Measurements from ENCODE around the gene MIGA2.
"Not testable (repeated sequence)": the region's sequence is repeated elsewhere in the genome, so short reads cannot be mapped to it uniquely, and the experiment has no call there.

The MIGA2 gene

DNA sequence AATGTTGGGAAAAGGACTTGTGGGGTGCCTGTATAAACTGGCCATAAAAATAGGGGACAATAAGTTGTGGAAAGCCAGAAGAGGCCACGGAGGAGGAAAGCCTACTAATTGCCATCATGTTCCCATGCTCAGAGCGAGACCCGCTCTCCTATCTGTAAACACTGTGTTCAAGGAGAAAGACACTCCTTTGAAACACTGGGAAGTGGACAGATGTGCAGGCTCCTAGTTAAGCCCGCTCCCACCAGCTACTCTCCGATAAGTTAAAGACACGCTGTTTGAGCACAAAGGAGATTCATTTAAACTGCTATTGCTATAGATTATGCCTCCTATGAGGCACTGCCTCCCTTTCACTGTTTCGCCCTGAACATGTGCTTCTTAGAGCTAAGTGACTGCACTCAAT is 64.9 kb downstream of the MIGA2 start:
- no peak for DNase-seq (ENCODE audit: low spot score)

DNA sequence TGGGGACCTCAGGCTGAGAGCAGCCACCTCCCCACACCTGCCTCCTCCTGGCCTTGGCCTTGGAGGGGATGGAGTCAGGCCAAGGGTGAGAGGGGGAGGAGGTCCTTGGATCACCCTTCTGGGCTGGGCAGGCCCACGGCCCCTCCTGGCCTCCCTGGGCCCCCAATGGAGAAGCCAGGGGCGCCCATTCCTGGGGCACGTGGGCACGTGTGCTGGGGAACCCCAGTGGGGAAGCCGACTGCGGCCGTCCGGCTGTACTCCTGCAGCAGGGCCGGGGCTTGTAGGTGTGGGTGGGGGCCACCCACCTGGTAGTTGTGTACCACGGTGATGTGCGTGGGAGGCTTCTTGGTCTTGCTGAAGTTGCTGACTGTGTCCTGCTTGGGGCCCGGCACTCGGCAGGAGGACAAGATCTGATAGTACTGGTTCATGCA is 65.7 kb downstream of the MIGA2 start:
- DNase-seq (ENCODE audit: low spot score) = no peak

DNA sequence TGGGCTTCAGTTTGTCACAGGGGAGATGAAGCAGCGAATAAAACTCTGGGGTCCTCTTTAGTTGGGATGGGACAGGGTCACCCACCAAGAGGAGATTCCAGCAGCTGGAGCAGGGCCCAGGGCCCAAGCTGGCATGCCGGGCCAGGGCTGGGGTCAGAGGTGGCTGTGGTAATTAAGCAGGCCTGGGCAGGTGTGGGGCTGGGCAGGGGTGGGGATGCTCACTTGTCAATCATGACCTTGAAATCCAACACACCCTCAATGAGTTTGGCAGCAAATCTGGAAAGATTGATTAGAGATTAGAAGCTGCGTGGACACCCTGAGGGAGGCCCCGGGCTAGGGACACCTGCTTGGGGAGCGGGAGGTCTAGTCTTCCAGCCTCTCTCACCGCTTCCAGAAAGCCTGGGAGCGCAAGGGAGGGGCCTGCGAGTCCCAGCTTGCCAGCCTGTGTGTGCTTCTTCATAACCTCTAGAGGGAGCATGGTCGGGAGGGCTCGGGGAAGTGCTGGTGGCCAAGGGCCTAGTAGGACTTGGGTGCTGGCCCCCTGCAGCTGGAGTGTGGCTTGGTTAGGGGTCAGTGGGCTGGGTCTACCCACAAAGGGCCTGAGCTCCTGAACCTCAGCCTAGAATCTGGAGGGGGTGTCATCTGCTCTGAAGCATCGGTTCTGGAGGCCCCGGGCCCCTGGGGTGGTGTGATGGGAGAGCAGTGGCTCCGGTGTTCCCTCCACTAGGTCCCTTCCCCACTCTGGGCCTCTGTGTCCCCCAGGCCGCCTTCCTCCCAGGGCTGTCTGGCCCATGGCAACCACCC is 66.6 kb downstream of the MIGA2 start:
- DNase-seq (ENCODE audit: low spot score) = no peak

DNA sequence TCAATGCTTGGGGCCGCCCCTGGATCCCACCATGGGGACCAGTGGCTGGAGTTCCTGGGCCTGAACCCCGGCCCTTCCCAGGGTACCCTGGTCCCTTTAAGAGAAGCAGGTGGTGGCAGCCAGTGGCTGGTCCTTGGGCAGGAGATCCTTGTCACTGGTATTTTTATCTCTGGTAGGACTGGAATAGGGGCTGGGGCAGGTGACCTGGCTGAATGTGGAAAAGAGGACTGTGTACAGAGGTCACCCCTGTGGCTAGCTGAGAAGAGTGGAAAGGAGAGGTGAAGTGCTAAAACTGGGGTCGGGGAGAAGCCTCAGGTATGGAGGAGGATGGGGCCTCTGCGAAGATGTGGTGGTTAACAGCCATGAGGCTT is 67.2 kb downstream of the MIGA2 start:
- no peak for DNase-seq (ENCODE audit: low spot score)

DNA sequence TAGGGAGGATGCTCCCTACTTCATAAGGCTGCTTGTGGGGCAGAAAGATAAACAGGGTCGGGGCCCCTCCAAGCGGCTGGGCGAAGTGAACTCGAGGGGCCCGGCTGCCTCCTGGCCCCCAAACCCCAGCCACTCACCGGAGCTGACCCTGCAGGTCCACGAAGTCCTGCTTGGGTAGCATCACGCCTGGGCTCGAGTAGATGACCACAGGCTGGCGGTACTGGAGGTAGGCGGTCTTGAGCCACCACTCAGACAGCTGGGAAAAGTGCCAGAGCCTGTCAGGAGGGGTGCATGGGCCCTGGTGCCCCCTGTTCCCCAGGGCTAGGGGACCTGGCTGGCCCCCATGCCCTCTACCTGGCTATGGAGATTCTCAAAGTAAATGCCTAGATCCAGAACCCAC is 67.6 kb downstream of the MIGA2 start:
- DNase-seq (ENCODE audit: low spot score) = no peak

DNA sequence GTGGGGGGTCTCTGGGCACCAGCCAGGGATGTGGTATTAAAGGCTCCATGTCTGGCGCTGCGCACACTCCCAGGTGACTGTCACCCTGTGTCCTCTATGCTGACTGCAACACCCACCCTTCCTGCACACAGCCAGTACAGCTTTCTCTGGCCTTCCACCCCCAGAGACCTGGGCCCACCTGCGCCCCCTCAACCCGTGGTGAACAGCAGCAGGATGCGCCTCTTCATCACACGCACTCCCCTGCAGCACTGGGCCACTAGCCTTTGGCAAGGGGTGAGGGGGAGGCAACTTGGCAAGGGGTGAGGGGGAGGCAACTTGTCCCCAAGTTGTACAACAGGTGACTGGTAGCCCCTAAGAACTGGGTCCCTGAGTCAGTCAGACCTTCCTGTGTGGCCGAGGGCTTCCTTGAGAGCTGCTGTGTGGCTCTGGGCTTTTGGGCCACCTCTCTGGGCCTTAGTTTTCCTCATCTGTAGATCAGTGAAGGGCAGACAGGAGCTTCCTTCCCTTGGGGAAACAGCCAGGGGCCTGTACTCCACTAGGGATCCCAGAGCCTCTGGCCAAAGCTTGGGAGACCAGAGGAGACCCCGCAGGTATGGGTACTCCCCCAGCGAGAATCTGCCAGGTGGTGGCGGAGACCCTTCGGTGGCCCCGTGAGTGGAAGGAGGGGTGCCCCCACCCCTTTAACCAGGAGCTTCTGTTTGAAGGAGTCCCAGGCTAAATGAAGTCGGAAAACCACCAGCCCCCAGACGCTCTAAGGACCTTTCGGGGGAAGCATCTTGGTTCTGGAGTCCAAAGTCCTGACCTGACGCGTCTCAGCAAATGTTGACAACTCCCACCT is 69.7 kb downstream of the MIGA2 start:
- no peak for DNase-seq (ENCODE audit: low spot score)

DNA sequence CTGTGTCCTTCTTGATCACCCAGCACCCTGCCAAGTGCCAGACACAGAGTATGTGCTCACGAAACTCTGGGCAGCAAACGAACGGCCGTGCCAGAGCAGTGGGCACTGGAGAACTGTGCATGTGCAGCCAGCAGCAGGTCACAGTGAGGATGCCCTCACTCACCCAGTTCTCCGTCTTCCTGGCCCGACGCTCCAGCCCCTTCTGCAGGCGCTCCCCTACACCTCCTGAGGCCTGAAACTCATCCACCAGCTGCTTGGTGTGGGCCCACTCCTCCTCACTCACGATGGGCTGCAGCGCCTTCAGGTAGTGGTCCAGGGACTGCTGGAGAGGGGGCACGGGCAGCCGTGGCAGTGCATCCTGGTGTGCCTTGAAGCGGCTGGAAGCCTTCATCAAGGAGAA is 71.2 kb downstream of the MIGA2 start:
- DNase-seq (ENCODE audit: low spot score) = no peak

DNA sequence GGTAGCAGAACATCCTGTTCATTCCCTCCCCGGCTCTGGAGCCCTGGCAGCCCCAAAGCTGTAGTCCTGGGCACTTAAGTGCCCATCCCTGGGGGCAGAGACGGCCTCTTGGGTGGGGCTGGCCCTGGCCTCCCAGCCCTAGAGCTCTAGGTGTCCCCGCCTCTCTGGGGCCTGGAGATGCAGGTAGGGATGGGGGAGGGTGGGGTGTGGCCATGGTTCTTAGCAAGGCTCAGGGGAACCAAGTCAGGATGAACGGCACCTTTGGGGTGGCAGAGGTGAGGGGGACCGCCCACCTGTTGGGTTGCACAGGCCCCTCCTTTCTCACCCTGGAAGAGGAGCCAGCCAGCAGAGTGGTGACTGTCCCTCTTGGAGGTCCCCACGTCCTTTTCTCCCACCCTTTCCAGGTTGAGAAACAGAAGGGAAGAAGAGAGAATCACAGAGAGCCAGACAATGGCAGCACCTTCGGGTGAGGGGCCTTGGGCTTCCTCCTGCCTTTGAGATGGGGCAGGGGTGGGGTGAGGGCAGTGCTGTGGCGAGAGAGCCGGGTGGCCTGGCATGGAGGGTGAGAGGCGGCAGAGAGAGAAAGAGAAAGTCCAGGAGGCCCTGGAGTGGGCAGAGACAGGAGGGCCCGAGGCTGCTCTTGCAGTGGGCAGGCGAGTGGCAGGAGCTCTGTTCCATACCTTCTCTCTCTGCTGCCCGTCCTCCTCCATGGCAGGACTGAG is 71.8 kb downstream of the MIGA2 start:
- DNase-seq (ENCODE audit: low spot score) = no peak

DNA sequence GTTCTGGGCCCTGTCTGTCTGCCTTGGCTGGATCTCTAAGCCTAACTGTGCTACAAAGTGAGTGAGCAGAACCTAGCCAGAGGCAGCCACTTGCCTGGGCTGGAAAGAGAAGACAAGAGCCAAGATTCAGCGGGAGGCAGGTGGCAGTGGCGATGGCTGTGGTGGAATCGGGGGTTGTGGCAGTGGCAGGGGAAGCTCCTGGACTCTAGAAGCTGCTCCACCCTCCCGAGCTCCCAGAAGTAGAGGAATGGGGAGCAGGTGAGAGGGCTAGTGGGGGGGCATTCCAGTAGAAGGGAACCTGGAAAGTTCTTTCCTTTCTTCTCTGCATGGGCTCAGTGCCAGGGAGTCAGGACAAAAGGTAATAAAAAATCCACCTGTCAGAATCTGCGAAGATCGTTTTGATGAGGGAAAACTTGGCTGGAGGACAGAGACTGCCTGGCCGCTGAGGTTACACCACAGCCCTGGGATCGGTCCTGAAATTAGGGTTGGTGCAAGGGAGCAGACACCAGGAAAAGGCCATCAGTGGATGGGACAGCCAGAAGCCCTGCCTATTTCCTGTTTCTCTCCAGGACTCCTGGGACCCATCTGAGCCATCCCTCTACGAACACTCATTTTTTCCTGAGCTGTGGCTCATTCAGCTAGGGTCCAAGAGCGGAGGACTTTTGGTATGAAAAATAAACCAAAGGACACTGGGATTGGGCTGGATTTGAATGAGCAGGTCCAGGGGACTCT is 72.5 kb downstream of the MIGA2 start:
- no peak for DNase-seq (ENCODE audit: low spot score)

DNA sequence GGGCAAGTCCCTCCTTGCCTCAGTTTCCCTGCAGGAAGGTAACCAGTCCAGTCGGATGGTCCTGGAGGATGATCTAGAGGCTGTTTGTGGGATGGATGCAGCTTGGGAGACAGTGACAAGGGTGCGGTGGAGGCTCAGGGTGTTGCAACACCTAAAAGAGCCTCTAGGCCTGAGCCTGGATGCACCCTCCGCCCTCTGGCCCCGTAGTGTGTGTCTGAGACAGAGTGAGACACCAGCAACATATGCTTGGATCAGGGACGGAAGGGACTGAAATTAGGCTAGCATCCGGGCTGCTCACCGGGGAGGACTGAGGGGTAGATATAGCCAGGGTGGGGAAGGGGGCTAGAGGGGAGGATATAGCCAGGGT is 73.1 kb downstream of the MIGA2 start:
- DNase-seq (ENCODE audit: low spot score) = no peak

DNA sequence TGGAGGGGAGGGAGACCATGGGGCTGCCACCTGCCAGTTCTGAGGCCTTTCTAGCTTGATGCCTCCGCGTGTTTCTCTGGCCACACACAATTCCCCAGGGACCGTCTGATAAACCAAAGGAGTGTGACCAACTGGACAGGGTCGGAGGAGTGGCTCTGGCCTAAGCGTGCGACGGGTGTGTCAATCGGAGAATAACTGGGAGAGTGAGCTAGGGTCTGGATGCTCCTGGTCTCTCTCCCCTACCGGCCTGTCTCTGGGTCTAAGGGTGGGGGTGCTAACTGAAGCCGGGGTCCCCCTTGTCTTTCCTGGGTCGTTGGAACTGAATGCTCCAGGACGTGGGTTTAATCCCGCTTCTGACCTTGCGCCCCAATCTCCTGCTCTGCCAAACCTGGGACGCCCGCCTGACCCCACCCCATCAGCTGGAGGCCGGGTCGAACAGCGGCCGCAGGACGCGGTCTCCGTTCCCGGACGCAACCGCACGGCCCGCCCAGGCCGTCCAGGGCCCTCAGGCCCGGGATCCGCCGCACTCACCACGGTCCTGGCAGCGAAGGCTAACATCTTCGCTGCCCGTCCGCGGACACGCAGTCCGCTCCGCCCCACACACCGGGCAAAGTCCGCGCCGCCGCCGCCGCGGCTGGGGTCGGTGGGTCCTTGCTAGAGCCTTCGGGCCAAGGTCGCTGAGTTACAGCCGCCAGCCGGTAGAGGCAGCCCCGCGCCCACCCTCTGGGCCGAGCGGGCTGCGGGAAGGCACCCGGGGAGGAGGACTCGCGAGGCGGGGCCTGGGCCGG is 73.7 kb downstream of the MIGA2 start:
- no peak for DNase-seq (ENCODE audit: low spot score)

DNA sequence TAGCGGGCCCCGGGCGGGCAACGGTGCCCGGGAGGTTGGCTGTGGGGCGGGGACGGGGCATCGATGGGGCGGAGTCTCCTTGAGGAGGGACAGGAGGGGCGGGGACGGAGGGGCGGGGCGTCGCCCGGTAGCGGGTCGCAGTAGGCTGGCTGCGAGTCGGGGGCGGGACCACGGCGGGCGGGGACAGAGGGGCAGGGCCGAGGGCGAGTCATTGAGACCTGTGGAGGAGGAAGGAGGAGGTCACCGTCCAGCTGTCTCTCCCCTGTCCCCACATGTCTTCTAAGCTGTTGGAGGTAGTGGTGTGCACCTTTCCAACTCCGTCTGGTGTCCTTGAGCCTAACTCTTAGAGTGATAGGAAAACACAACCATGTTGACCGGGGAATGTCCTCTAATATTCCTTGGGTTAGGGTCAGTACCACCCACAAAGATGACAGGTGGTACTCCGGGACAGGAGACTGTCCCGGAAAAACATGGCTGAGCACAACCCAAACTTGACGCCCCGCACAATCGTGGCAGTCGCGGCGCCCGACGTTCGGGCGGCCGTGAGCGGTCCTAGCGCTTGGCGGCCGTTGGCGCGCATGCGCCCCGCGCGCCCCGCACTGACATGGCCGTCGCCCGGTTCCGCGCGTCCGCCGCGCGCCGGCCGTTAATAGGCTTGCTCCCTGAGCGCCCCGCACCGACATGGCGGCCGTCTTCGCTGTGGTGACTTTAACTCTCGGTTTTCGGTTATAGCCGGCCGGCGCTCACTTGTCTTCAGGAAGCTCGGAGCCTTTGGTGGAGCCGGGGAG is 74.5 kb downstream of the MIGA2 start, which contains the start of the genes CRAT and PTPA:
CRAT (minus strand) TSS at position 54 of the 788 bp plus-strand sequence. CDS start 284 bp downstream, outside the sequence.
PTPA (plus strand) TSS at position 676 of the 788 bp plus-strand sequence. CDS start 186 bp downstream, outside the sequence.
- DNase-seq (ENCODE audit: low spot score) = peak; percentile 98

DNA sequence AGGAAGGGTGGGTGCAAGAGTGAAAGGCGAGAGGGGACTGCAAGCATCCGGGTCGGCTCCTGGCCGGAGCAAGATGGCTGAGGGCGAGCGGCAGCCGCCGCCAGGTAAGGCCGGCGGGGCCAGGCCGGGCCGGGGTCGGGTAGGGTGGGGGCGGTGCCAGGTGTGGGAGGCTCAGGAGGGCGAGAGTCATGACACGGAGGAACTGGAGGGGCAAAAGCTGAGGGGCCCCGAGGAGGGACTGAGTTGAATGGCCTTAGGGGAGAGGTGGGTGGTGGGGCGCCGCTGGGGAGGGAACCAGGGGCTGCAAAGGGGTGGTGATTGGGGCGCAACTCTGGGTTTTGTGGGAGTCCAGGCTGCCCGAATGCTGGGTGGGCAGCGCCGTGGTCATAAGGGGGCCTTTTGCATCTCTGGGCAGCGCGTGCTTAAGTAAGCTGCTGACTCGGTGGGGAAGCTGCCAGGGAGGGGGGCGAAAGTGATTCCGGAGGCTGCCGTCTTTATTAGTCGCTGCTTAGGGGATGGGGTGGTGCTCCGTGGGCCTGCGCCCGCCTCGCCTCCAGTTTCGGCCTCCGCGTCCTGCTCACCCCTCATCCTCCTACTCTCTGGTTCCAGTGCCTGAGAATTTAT is 75.2 kb downstream of the MIGA2 start:
- DNase-seq (ENCODE audit: low spot score) = peak; percentile 77

DNA sequence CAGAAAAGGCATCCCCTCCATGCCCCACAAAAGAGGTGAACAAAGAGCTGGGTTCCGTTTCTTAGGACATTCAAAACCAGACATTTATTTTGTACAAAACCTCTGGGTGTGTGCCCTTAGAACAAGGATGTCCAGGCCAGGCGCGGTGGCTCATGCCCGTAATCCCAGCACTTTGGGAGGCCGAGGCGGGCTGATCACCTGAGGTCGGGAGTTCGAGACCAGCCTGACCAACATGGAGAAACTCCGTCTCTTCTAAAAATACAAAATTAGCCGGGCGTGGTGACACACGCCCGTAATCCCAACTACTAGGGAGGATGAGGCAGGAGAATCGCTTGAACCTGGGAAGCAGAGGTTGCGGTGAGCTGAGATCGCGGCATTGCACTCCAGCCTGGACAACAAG is 76.1 kb downstream of the MIGA2 start:
- DNase-seq (ENCODE audit: low spot score) = not testable (repeated sequence)

DNA sequence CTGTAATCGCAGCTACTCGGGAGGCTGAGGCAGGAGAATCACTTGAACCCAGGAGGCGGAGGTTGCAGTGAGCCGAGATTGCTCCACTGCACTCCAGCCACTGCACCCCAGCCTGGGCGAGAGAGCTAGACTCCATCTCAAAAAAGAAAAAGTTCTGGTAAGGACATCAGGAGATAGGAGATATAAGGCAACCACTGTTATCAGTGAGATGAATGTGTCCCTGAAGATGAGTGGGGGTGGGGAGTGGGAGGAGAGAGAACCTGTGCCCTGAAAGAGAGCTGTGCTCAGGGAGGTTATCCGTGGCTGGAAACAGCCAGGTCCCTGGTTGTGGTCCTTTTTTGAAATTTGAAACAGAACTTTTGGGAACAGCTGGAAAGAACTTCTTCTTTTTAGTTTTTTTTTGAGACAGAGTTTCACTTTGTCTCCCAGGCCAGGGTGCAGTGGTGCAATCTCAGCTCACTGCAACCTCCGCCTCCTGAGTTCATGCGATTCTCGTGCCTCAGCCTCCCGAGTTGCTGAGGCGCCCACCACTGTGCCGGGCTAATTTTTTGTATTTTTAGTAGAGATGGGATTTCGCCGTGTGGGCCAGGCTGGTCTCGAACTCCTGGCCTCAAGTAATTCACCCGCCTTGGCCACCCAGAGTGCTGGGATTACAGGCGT is 77.3 kb downstream of the MIGA2 start:
- no peak for DNase-seq (ENCODE audit: low spot score)

DNA sequence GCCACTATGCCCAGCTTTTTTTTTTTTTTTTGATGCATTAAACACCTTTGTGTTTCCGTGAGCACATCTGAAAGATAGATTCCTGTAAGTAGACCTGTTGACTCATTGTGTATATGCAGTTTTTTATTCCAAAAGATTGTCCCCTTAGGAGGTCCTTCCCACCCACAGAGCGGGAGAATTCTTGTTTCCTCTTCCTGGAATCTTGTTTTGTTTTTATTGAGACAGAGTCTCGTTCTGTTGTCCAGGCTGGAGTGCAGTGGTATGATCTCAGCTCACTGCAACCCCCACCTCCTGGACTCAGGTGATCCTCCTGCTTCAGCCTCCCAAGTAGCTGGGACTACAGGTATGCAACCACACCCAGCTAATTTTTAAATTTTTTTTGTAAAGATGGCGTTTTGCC is 82.4 kb downstream of the MIGA2 start:
- DNase-seq (ENCODE audit: low spot score) = no peak

DNA sequence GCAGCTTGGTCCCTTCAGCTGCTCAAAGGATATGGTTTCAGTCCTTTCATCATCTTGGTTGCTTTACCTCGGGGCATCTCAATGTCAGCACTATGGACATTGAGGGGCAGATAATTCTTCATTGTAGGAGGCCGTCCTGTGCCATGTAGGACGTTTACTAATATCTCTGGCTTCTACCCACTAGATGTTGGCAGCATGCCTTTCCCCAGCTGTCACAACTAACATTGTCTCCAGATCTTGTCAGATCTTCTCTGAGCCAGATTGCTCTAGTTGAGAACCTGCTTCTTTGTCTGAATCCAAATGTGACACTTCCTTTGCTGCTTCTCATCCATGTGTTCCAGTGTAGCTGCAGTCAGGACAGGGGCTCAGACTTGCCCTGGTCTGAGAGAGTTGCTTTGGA is 85.1 kb downstream of the MIGA2 start:
- no peak for DNase-seq (ENCODE audit: low spot score)

Measured in left forelimb (tissue), 1 donor.